Measurements from ENCODE around the gene STK39. TPM values are rescaled to one million over a fixed set of nuclear protein-coding genes. Genes with fewer than 3 reads are reported as not detected.

Gene STK39
- total RNA-seq, 4 donors from 2014 or later, result 17.4 to 27.6 (median 20.6) TPM

GRCh38 chr2:168145011-168145410 is 102.4 kb downstream of the STK39 start:
- Histone ChIP-seq H3K9me3 (no peaks in the 10 kb centered on the region), H3K27me3 (no peaks in the 10 kb centered on the region), H3K4me1 (peaks cover 4 to 44% (median 12%) of the 10 kb centered on the region in 3 donors), H3K27ac (no peak overlapping the region), H3K36me3 (peaks cover 0 to 7% (median 0%) of the 10 kb centered on the region in 3 donors), H3K4me3 (no peak overlapping the region)
- intact Hi-C loops (cut with DNase I), result loop anchor here (10.0 kb wide), 1 partner anchor 100 kb away; the partner anchor contains the start of gene STK39
- 81 to 86% methylated on average over 2 of the region's 2 CpGs for WGBS, 2 donors
- DNase-seq, result no peak
- no peak for TF ChIP-seq POLR2A (IDR thresholded peaks at IDR 0.05)
- TF ChIP-seq CTCF (IDR thresholded peaks at IDR 0.05), result no peak

- H3K27me3 ChIP-seq, result no peaks in the 10 kb centered on the region
- H3K27ac ChIP-seq, result no peak overlapping the region
- H3K36me3 ChIP-seq, result peaks cover 0 to 15% (median 0%) of the 10 kb centered on the region in 3 donors
- H3K9me3 ChIP-seq, result no peaks in the 10 kb centered on the region
- no peak for DNase-seq
- 87 to 90% methylated on average over 3 of the region's 3 CpGs for WGBS, 2 donors
- intact Hi-C loops (cut with DNase I), result loop anchor here (10.0 kb wide), 1 partner anchor 101 kb away; the partner anchor contains the start of gene STK39
- H3K4me3 ChIP-seq, result no peak overlapping the region
- H3K4me1 ChIP-seq, result peaks cover 4 to 39% (median 9%) of the 10 kb centered on the region in 3 donors
- TF ChIP-seq CTCF (IDR thresholded peaks at IDR 0.05), result no peak
- no peak for TF ChIP-seq POLR2A (IDR thresholded peaks at IDR 0.05)
These were observed 103.6 kb downstream of the STK39 start for GRCh38 chr2:168143813-168144212.

- Histone ChIP-seq H3K36me3 (peaks cover 0 to 31% (median 0%) of the 10 kb centered on the region in 3 donors), H3K9me3 (no peaks in the 10 kb centered on the region), H3K27ac (no peak overlapping the region), H3K4me1 (peaks cover 0 to 32% (median 0%) of the 10 kb centered on the region in 3 donors), H3K4me3 (no peak overlapping the region), H3K27me3 (no peaks in the 10 kb centered on the region)
- TF ChIP-seq POLR2A (IDR thresholded peaks at IDR 0.05), result no peak
- TF ChIP-seq CTCF (IDR thresholded peaks at IDR 0.05), result no peak
- intact Hi-C loops (cut with DNase I), result loop anchor here (10.0 kb wide), 1 partner anchor 104 kb away; the partner anchor contains the start of gene STK39
- 96 to 98% methylated on average over 5 of the region's 5 CpGs for WGBS, 2 donors
- no peak for DNase-seq
These were observed 106.5 kb downstream of the STK39 start for GRCh38 chr2:168140892-168141291.

GRCh38 chr2:168139852-168140251 is 107.5 kb downstream of the STK39 start:
- Histone ChIP-seq H3K27ac (no peak overlapping the region), H3K36me3 (peaks cover 0 to 37% (median 0%) of the 10 kb centered on the region in 3 donors), H3K4me3 (no peak overlapping the region), H3K9me3 (no peaks in the 10 kb centered on the region), H3K27me3 (no peaks in the 10 kb centered on the region), H3K4me1 (peaks cover 0 to 23% (median 0%) of the 10 kb centered on the region in 3 donors)
- TF ChIP-seq POLR2A (IDR thresholded peaks at IDR 0.05) (no peak), CTCF (IDR thresholded peaks at IDR 0.05) (no peak)
- WGBS, 2 donors, result 64 to 81% methylated on average over 4 of the region's 4 CpGs
- no peak for DNase-seq
- intact Hi-C loops (cut with DNase I), result loop anchor here (10.0 kb wide), 2 partner anchors 105 to 195 kb away; partner anchors contain the start of gene STK39

- TF ChIP-seq POLR2A (IDR thresholded peaks at IDR 0.05) (no peak), CTCF (IDR thresholded peaks at IDR 0.05) (no peak)
- intact Hi-C loops (cut with DNase I), result loop anchor here (10.0 kb wide), 1 partner anchor 196 kb away; no protein-coding TSS in a partner anchor
- Histone ChIP-seq H3K36me3 (peaks cover 0 to 46% (median 0%) of the 10 kb centered on the region in 3 donors), H3K27me3 (no peaks in the 10 kb centered on the region), H3K4me1 (peaks cover 0 to 23% (median 0%) of the 10 kb centered on the region in 3 donors), H3K4me3 (no peak overlapping the region), H3K27ac (no peak overlapping the region), H3K9me3 (no peaks in the 10 kb centered on the region)
- no peak for DNase-seq
- 94 to 96% methylated on average over 5 of the region's 5 CpGs for whole genome bisulfite sequencing, 2 donors
These were observed 108.5 kb downstream of the STK39 start for GRCh38 chr2:168138901-168139300.
